ENCODE data around the gene SPACA9. TPM values are rescaled to one million over a fixed set of nuclear protein-coding genes. Genes with fewer than 3 reads are reported as not detected.

SPACA9 gene
- total RNA-seq, 4 donors from 2014 or later, result 8.7 to 10.3 (median 9.9) TPM

DNA sequence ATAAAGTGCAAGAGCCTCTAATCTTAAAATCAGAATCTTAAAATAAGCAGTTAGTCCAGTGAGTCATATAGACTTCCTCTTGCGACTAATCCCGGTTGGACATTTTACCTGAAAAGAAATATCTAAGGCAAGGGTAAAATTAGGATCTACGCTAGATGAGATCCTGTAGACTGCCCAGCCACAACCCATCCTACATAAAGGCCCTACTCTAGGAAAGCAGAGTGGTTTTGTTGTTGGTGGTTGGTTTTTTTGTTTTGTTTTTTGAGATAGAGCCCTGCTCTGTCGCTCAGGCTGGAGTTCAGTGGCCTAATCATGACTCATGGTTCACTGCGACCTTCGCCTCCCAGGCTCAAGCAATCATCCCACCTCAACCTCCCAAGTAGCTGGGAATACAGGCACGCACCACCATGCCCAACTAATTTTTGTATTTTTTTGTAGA is 58.8 kb downstream of the SPACA9 start:
- Histone ChIP-seq H3K27me3 (no peaks in the 10 kb centered on the region), H3K9me3 (no peaks in the 10 kb centered on the region), H3K4me1 (peaks cover 2% of the 10 kb centered on the region), H3K36me3 (peaks cover 8% of the 10 kb centered on the region), H3K27ac (no peak overlapping the region), H3K4me3 (no peak overlapping the region)
- WGBS, result 90% methylated on average over 7 of the region's 7 CpGs
- TF ChIP-seq, protein P1, sequence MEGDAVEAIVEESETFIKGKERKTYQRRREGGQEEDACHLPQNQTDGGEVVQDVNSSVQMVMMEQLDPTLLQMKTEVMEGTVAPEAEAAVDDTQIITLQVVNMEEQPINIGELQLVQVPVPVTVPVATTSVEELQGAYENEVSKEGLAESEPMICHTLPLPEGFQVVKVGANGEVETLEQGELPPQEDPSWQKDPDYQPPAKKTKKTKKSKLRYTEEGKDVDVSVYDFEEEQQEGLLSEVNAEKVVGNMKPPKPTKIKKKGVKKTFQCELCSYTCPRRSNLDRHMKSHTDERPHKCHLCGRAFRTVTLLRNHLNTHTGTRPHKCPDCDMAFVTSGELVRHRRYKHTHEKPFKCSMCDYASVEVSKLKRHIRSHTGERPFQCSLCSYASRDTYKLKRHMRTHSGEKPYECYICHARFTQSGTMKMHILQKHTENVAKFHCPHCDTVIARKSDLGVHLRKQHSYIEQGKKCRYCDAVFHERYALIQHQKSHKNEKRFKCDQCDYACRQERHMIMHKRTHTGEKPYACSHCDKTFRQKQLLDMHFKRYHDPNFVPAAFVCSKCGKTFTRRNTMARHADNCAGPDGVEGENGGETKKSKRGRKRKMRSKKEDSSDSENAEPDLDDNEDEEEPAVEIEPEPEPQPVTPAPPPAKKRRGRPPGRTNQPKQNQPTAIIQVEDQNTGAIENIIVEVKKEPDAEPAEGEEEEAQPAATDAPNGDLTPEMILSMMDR (IDR thresholded peaks at IDR 0.05), result no peak
- no peak for TF ChIP-seq EP300 (IDR thresholded peaks at IDR 0.05)
- TF ChIP-seq POLR2A (IDR thresholded peaks at IDR 0.05), result no peak
- TF ChIP-seq POLR2AphosphoS5 (IDR thresholded peaks at IDR 0.05), result no peak
- no peak for DNase-seq (ENCODE audit: low spot score in 2 of 2)

DNA sequence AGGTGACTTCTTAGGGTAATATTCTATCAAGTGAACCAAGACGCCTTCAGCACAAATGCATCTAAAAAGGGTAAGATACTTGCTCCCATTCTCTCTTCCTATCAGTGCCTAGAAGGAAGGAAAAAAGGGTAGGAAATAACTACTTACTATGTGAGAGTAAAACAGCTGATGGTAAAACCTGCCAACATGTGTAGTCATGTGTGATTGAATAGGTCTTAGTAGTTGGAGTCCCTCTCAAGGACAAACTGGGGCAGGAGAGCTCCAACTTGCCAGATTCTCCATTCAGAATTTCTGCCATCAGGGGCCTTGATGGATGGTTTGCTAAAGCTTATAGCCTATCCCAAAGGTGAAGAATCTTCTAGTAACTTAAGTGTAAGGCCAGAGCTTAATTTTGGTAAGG is 60.5 kb downstream of the SPACA9 start:
- no peak overlapping the region for H3K27ac ChIP-seq
- no peaks in the 10 kb centered on the region for H3K9me3 ChIP-seq
- no peak for DNase-seq (ENCODE audit: low spot score in 2 of 2)
- peaks cover 18% of the 10 kb centered on the region for H3K4me1 ChIP-seq
- 80% methylated on average over 1 of the region's 1 CpG for WGBS
- H3K27me3 ChIP-seq, result no peaks in the 10 kb centered on the region
- H3K36me3 ChIP-seq, result peaks cover 5% of the 10 kb centered on the region
- TF ChIP-seq POLR2A (IDR thresholded peaks at IDR 0.05) (no peak), POLR2AphosphoS5 (IDR thresholded peaks at IDR 0.05) (no peak)
- no peak overlapping the region for H3K4me3 ChIP-seq

Other genes with a start within 250 kb of the SPACA9 start
- 10 to 100 TPM; 18.6 to 35.8 (median 20.5) TPM for gene DDX31, start 208.9 kb upstream of the SPACA9 start, total RNA-seq
- gene GTF3C4, start 208.4 kb upstream of the SPACA9 start, total RNA-seq, result 10 to 100 TPM; 16.6 to 25.9 (median 24.1) TPM
- 1 to 10 TPM; 1.4 to 3.7 (median 1.8) TPM for gene AK8, start 614 bp upstream of the SPACA9 start, total RNA-seq
- gene TSC1, start 65.7 kb downstream of the SPACA9 start, total RNA-seq, result 100 to 1,000 TPM in 1 of 4 donors, 10 to 100 TPM in 3; 36.4 to 155 (median 46.6) TPM
- not detected for gene GFI1B, start 99.8 kb downstream of the SPACA9 start, total RNA-seq
- 100 to 1,000 TPM in 1 of 4 donors, 10 to 100 TPM in 3; 55.8 to 103 (median 63.1) TPM for gene GTF3C5, start 152.1 kb downstream of the SPACA9 start, total RNA-seq
- gene CEL, start 183.1 kb downstream of the SPACA9 start, total RNA-seq, result 10 to 100 TPM in 1 of 4 donors, 1 to 10 TPM in 3; 5.2 to 10.7 (median 5.9) TPM
- 100 to 1,000 TPM; 173 to 244 (median 212) TPM for gene RALGDS, start 242.3 kb downstream of the SPACA9 start, total RNA-seq

Data from suprapubic skin (tissue), 4 donors.